ENCODE measurements around the gene MDFIC. TPM values are rescaled to one million over a fixed set of nuclear protein-coding genes. Genes with fewer than 3 reads are reported as not detected.

Gene MDFIC
- total and polyA plus RNA-seq, 2 experiments from 2014 or later, result 3.0 to 5.2 TPM

DNA sequence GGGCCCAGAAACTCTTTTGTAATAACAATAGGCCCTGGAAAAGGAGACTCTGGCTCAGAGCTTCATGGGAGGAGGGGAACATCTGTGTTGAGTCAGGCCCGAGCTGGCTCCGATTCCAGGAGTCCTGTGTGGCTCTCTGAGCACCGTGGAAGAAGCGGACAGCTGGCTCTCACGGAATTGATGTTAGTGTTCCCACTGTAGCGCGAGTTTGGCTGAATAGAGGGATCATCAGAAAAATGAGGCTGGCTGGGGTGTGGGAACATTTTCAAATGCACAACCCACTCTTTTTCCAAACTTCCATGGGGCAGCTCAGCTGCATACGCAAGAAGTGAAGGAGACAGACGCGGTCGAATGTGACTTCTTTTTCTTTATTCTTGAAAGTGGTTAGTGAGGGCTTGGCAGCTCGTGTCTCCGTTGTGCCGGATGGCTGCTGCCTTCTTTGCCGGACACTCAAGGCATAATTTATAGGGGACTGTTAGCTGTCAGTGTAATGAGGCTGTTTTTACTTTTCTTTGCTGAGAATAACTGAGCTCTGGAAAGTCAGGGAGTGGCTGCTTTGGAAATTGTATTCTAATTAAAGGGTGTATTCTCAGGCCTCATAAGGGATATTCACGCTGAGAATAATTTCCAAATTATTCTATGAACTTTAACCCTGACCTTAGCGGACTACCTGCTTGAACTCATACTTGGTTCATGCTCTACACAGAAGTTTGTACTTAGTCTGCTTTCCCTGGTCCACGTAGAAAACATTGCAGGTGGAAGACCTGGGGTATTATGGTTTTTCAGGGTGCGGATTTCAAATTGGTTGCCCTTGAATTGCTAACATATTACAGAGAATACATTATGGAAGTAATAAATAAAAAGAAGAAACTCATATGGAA is 23.1 kb downstream of the MDFIC start:
- Histone ChIP-seq H3K9me2 (ENCODE audit: insufficient read depth) (peaks cover 3% of the 10 kb centered on the region; the same call in 1 of the 2 replicates), H3F3A (replicated peaks; ENCODE audit: low read depth) (no peaks in the 10 kb centered on the region), H3K4me3 (0 out of 2 replicates have a peak overlapping the region, but pooled peaks have one; percentile 5), H3K27me3 (ENCODE audit: insufficient read depth) (no peaks in the 10 kb centered on the region), H3K79me2 (replicated peaks; ENCODE audit: insufficient read depth) (no peaks in the 10 kb centered on the region), H3K27ac (ENCODE audit: low read depth) (no peak overlapping the region), H3K4me1 (ENCODE audit: insufficient read depth) (peaks cover 18% of the 10 kb centered on the region), H3K36me3 (ENCODE audit: insufficient read depth) (no peaks in the 10 kb centered on the region), H3K4me2 (peak overlapping the region; percentile 64), H4K20me1 (replicated peaks; ENCODE audit: insufficient read depth) (no peaks in the 10 kb centered on the region), H2AFZ (peak overlapping the region; percentile 6; the same call in 1 of the 2 replicates)
- H3K9me3 Mint-ChIP-seq, result no peaks in the 10 kb centered on the region
- H3K27ac Mint-ChIP-seq, result peak overlapping the region; percentile 88
- H3K27me3 Mint-ChIP-seq (ENCODE audit: insufficient read depth, low read depth, poor library complexity), result peaks cover 4% of the 10 kb centered on the region
- H3K36me3 Mint-ChIP-seq (ENCODE audit: low read depth), result no peaks in the 10 kb centered on the region
- no peak for TF ChIP-seq ZNF331 (CRISPR knock-in tag; IDR thresholded peaks at IDR 0.05; ENCODE audit: low read depth)
- no peak for TF ChIP-seq STAT1 (IDR thresholded peaks at IDR 0.05; ENCODE audit: unreplicated experiment)
- TF ChIP-seq, protein P1, sequence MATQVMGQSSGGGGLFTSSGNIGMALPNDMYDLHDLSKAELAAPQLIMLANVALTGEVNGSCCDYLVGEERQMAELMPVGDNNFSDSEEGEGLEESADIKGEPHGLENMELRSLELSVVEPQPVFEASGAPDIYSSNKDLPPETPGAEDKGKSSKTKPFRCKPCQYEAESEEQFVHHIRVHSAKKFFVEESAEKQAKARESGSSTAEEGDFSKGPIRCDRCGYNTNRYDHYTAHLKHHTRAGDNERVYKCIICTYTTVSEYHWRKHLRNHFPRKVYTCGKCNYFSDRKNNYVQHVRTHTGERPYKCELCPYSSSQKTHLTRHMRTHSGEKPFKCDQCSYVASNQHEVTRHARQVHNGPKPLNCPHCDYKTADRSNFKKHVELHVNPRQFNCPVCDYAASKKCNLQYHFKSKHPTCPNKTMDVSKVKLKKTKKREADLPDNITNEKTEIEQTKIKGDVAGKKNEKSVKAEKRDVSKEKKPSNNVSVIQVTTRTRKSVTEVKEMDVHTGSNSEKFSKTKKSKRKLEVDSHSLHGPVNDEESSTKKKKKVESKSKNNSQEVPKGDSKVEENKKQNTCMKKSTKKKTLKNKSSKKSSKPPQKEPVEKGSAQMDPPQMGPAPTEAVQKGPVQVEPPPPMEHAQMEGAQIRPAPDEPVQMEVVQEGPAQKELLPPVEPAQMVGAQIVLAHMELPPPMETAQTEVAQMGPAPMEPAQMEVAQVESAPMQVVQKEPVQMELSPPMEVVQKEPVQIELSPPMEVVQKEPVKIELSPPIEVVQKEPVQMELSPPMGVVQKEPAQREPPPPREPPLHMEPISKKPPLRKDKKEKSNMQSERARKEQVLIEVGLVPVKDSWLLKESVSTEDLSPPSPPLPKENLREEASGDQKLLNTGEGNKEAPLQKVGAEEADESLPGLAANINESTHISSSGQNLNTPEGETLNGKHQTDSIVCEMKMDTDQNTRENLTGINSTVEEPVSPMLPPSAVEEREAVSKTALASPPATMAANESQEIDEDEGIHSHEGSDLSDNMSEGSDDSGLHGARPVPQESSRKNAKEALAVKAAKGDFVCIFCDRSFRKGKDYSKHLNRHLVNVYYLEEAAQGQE (IDR thresholded peaks at IDR 0.05; ENCODE audit: unreplicated experiment), result no peak
- TF ChIP-seq, protein P2, sequence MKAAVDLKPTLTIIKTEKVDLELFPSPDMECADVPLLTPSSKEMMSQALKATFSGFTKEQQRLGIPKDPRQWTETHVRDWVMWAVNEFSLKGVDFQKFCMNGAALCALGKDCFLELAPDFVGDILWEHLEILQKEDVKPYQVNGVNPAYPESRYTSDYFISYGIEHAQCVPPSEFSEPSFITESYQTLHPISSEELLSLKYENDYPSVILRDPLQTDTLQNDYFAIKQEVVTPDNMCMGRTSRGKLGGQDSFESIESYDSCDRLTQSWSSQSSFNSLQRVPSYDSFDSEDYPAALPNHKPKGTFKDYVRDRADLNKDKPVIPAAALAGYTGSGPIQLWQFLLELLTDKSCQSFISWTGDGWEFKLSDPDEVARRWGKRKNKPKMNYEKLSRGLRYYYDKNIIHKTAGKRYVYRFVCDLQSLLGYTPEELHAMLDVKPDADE (IDR thresholded peaks at IDR 0.05), result no peak
- no peak for TF ChIP-seq POLR2AphosphoS5 (IDR thresholded peaks at IDR 0.05; ENCODE audit: low read depth)
- TF ChIP-seq, protein P3, sequence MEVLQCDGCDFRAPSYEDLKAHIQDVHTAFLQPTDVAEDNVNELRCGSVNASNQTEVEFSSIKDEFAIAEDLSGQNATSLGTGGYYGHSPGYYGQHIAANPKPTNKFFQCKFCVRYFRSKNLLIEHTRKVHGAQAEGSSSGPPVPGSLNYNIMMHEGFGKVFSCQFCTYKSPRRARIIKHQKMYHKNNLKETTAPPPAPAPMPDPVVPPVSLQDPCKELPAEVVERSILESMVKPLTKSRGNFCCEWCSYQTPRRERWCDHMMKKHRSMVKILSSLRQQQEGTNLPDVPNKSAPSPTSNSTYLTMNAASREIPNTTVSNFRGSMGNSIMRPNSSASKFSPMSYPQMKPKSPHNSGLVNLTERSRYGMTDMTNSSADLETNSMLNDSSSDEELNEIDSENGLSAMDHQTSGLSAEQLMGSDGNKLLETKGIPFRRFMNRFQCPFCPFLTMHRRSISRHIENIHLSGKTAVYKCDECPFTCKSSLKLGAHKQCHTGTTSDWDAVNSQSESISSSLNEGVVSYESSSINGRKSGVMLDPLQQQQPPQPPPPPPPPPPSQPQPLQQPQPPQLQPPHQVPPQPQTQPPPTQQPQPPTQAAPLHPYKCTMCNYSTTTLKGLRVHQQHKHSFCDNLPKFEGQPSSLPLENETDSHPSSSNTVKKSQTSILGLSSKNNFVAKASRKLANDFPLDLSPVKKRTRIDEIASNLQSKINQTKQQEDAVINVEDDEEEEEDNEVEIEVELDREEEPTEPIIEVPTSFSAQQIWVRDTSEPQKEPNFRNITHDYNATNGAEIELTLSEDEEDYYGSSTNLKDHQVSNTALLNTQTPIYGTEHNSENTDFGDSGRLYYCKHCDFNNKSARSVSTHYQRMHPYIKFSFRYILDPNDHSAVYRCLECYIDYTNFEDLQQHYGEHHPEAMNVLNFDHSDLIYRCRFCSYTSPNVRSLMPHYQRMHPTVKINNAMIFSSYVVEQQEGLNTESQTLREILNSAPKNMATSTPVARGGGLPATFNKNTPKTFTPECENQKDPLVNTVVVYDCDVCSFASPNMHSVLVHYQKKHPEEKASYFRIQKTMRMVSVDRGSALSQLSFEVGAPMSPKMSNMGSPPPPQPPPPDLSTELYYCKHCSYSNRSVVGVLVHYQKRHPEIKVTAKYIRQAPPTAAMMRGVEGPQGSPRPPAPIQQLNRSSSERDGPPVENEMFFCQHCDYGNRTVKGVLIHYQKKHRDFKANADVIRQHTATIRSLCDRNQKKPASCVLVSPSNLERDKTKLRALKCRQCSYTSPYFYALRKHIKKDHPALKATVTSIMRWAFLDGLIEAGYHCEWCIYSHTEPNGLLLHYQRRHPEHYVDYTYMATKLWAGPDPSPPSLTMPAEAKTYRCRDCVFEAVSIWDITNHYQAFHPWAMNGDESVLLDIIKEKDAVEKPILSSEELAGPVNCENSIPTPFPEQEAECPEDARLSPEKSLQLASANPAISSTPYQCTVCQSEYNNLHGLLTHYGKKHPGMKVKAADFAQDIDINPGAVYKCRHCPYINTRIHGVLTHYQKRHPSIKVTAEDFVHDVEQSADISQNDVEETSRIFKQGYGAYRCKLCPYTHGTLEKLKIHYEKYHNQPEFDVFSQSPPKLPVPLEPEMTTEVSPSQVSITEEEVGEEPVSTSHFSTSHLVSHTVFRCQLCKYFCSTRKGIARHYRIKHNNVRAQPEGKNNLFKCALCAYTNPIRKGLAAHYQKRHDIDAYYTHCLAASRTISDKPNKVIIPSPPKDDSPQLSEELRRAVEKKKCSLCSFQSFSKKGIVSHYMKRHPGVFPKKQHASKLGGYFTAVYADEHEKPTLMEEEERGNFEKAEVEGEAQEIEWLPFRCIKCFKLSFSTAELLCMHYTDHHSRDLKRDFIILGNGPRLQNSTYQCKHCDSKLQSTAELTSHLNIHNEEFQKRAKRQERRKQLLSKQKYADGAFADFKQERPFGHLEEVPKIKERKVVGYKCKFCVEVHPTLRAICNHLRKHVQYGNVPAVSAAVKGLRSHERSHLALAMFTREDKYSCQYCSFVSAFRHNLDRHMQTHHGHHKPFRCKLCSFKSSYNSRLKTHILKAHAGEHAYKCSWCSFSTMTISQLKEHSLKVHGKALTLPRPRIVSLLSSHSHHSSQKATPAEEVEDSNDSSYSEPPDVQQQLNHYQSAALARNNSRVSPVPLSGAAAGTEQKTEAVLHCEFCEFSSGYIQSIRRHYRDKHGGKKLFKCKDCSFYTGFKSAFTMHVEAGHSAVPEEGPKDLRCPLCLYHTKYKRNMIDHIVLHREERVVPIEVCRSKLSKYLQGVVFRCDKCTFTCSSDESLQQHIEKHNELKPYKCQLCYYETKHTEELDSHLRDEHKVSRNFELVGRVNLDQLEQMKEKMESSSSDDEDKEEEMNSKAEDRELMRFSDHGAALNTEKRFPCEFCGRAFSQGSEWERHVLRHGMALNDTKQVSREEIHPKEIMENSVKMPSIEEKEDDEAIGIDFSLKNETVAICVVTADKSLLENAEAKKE (CRISPR knock-in tag; IDR thresholded peaks at IDR 0.05), result no peak
- TF ChIP-seq JUNB (IDR thresholded peaks at IDR 0.05; ENCODE audit: unreplicated experiment), result no peak
- TF ChIP-seq CREB1 (CRISPR knock-in tag; IDR thresholded peaks at IDR 0.05; ENCODE audit: low read depth), result no peak
- TF ChIP-seq ZNF114 (CRISPR knock-in tag; IDR thresholded peaks at IDR 0.05), result no peak
- no peak for TF ChIP-seq EZH2 (IDR thresholded peaks at IDR 0.05; ENCODE audit: low read depth, unreplicated experiment)
- no peak for TF ChIP-seq CTCF (conservative IDR thresholded peaks at IDR 0.05; ENCODE audit: low read depth in 2 of 2)
- TF ChIP-seq NANOG (IDR thresholded peaks at IDR 0.05; ENCODE audit: borderline replicate concordance), result no peak
- TF ChIP-seq EZH2phosphoT487 (IDR thresholded peaks at IDR 0.05; ENCODE audit: unreplicated experiment), result no peak
- DNase-seq (ENCODE audit: low spot score) (peak; percentile 50), ATAC-seq (peak; percentile 91)
- peaks cover 28% of the 10 kb centered on the region for H3K4me1 Mint-ChIP-seq
- peak overlapping the region; percentile 22; the same call in 1 of the 3 replicates for H3K4me3 Mint-ChIP-seq
